Heart left ventricle (tissue), 16 donors: Measurements from ENCODE around the gene EFCC1. TPM values are rescaled to one million over a fixed set of nuclear protein-coding genes. Genes with fewer than 3 reads are reported as not detected.

Source experiments
- ATAC-seq, 4 donors: fragments of 200-7000 bp; cut with Tn5 transposase; one replicate each; pipeline ENCODE4 v1.9.1; 2020 to 2022; ENCODE audit warnings: moderate library complexity in 4 of 4, mild to moderate bottlenecking in 3 of 4, moderate number of reproducible peaks in 1 of 4
- DNase-seq, 5 donors: peaks; one replicate each; pipeline ENCODE4 v3.0.0-alpha.2; 2020
- H3K27ac ChIP-seq, 12 donors: fragments of 200-600 bp; sonication (generic) in 4 of 12; one replicate each; pipeline versions ENCODE4 v1.5.0 to v1.8.0; 2016 to 2022; ENCODE audit warnings: mild to moderate bottlenecking in 2 of 12
- H3K27me3 ChIP-seq, 9 donors: fragments of 200-600 bp; sonication (generic) in 2 of 9; one replicate each; pipeline versions ENCODE4 v1.5.1 to v1.8.0; 2016 to 2022; ENCODE audit warnings: mild to moderate bottlenecking in 3 of 9
- H3K36me3 ChIP-seq, 9 donors: fragments of 200-600 bp; sonication (generic) in 2 of 9; one replicate each; pipeline versions ENCODE4 v1.5.0 to v1.8.0; 2018 to 2022; ENCODE audit warnings: mild to moderate bottlenecking in 2 of 9
- H3K4me1 ChIP-seq, 12 donors: fragments of 200-600 bp; sonication (generic) in 4 of 12; one replicate each; pipeline versions ENCODE4 v1.5.0 to v1.8.0; 2016 to 2022; ENCODE audit warnings: mild to moderate bottlenecking in 3 of 12
- H3K4me3 ChIP-seq, 12 donors: fragments of 200-600 bp; sonication (generic) in 4 of 12; one replicate each; pipeline versions ENCODE4 v1.5.0 to v1.8.0; 2017 to 2022; ENCODE audit warnings: mild to moderate bottlenecking in 9 of 12, moderate library complexity in 4 of 12
- H3K9me3 ChIP-seq, 12 donors: fragments of 200-600 bp; sonication (generic) in 4 of 12; one replicate each; pipeline versions ENCODE4 v1.5.0 to v1.8.0; 2016 to 2022; ENCODE audit warnings: mild to moderate bottlenecking in 1 of 12
- CTCF ChIP-seq, 12 donors: fragments of 200-600 bp; sonication (generic) in 4 of 12; IDR thresholded peaks; one replicate each; pipeline versions ENCODE4 v1.5.0 to v1.8.0; 2018 to 2022; ENCODE audit warnings: antibody characterized with exemption in 12 of 12, mild to moderate bottlenecking in 5 of 12
- POLR2A ChIP-seq, 2 donors: fragments of 450-650 bp; IDR thresholded peaks; one replicate each; pipeline ENCODE4 v1.6.1; 2017; ENCODE audit warnings: antibody characterized with exemption in 2 of 2, mild to moderate bottlenecking in 2 of 2, moderate library complexity in 2 of 2
- WGBS, 4 donors: extraction: QIAGEN DNeasy Blood & Tissue Kit in 2 of 4; methylation state at CpG; one replicate each; pipeline versions ENCODE4 v1.1.5 to v1.1.7; 2013 to 2018; 5-methylcytosine and 5-hydroxymethylcytosine counted together
- intact Hi-C, 10 donors: fragments of 100-400 bp; cut with DNase I; formaldehyde crosslinking; loops; one replicate each; pipeline versions ENCODE4 v1.11.1 to v1.14.2; 2022
- polyA plus RNA-seq, 2 donors: library from polyadenylated mRNA; stranded (reverse); fragments of 200-250 nt; gene quantifications; one replicate each; pipeline ENCODE4 v1.2.3, GENCODE V29; 2013
- total RNA-seq, 9 donors: library from RNA; depleted of rRNA in 2 of 9; stranded (reverse); fragments of >200 nt in 2 of 9; fragmentation: NEBNext Ultra II Directional in 3 of 9; extraction: Animal tissue kit (Norgen Biotek cat#: 25700) in 3 of 9; gene quantifications; one replicate each; pipeline versions ENCODE4 v1.1.0 to v1.2.4, GENCODE V29; 2016 to 2023
- donor health status: ischemic (EF 13 %, LVEDD 7.1; RV severe dilation, severe dysfunction).
- donor health status: healthy with polysubstance abuse.
- donor health status: DM: no; HTN: yes; CAD: no.
- donor health status: DM: no; HTN: no; CAD: no.
- donor health status: ischemic (EF 25% LVEDD 6.9; RV normal size, moderate dysfunction).
- donor health status: ischemic (EF 25% LVEDD 5.7; RV mildly dilated, moderate dysfunction).
- donor health status: healthy.
- donor health status: DM: yes; HTN: yes; CAD: no.
- donor health status: ischemic (EF 35%, LVEDD 5.7; RV mildly dilated, moderate dysfunction).
- donor health status: nonischemic (EF 11% LVEDD 7.7; RV severe dilation, severe dysfunction).
- donor health status: DM: yes; HTN: yes; CAD: no.
- donor health status: PGD.
- donor health status: ischemic (EF 29% LVEDD 5.4; RV normal size, mild dysfunction).
- donor health status: nonischemic (EF 23%, LVEDD 6.1; RV moderate dilation, normal function).

EFCC1 gene
- total and polyA plus RNA-seq, 11 donors: 0.60 to 2.5 (median 1.5) TPM

DNA sequence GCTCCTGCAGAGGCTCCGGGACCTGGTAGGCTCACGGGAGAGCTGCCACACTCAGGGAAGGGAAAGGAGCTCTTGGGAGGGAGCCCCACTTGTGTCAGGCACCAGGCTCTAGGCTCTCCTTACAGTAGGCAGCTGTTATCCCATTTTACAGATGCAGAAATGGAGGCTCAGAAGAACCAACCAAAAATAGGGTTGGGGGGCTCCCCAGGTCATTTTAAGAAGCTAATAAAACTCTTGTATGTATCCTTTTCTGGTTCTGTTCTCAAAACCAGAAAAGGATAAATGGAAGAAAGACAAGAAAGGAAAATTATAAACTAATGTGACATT lies 36.0 kb downstream of the EFCC1 start:
- WGBS, 4 donors: 1 to 100% (median 52%) methylated on average over 2 of the region's 2 CpGs
- ATAC-seq (no peak), DNase-seq (peak in 1 of 5 donors; percentile 7)
- Histone ChIP-seq H3K36me3 (peaks cover 0 to 23% (median 0%) of the 10 kb centered on the region in 9 donors), H3K27ac (no peak overlapping the region), H3K4me3 (no peak overlapping the region), H3K9me3 (peaks cover 0 to 6% (median 0%) of the 10 kb centered on the region in 12 donors), H3K27me3 (no peaks in the 10 kb centered on the region), H3K4me1 (peaks cover 0 to 6% (median 0%) of the 10 kb centered on the region in 12 donors)
- TF ChIP-seq POLR2A (IDR thresholded peaks at IDR 0.05) (no peak), CTCF (IDR thresholded peaks at IDR 0.05) (no peak)
- intact Hi-C loops: loop anchor here in 2 of 10 donors (5.0 to 10.0 kb wide), 2 partner anchors 52 to 60 kb away; no protein-coding TSS in a partner anchor

GRCh38 chr3:129038121-129038855 lies 37.2 kb downstream of the EFCC1 start:
- H3K27ac ChIP-seq: no peak overlapping the region
- H3K27me3 ChIP-seq: no peaks in the 10 kb centered on the region
- H3K36me3 ChIP-seq: peaks cover 0 to 19% (median 0%) of the 10 kb centered on the region in 9 donors
- whole genome bisulfite sequencing, 4 donors: 86 to 88% (median 87%) methylated on average over 10 of the region's 10 CpGs
- H3K4me1 ChIP-seq: no peaks in the 10 kb centered on the region
- ATAC-seq: no peak
- TF ChIP-seq CTCF (IDR thresholded peaks at IDR 0.05) (no peak), POLR2A (IDR thresholded peaks at IDR 0.05) (no peak)
- H3K4me3 ChIP-seq: no peak overlapping the region
- DNase-seq: peak in 1 of 5 donors; percentile 3
- H3K9me3 ChIP-seq: peaks cover 0 to 8% (median 0%) of the 10 kb centered on the region in 12 donors
- intact Hi-C loops: loop anchor here in 2 of 10 donors (5.0 to 10.0 kb wide), 2 partner anchors 53 to 61 kb away; no protein-coding TSS in a partner anchor

- Histone ChIP-seq H3K4me3 (no peak overlapping the region), H3K27ac (no peak overlapping the region), H3K36me3 (peaks cover 0 to 19% (median 0%) of the 10 kb centered on the region in 9 donors), H3K27me3 (no peaks in the 10 kb centered on the region), H3K9me3 (peaks cover 0 to 18% (median 0%) of the 10 kb centered on the region in 12 donors), H3K4me1 (no peaks in the 10 kb centered on the region)
- TF ChIP-seq CTCF (IDR thresholded peaks at IDR 0.05) (no peak), POLR2A (IDR thresholded peaks at IDR 0.05) (no peak)
- ATAC-seq: peak in 3 of 4 donors; percentile 56 to 63 (median 56)
- WGBS, 4 donors: 62 to 81% (median 77%) methylated on average over 9 to 14 of the region's 14 CpGs
- DNase-seq: peak in 3 of 5 donors; percentile 52 to 83 (median 69)
- intact Hi-C loops: loop anchor here in 2 of 10 donors (5.0 to 10.0 kb wide), 2 partner anchors 55 to 62 kb away; no protein-coding TSS in a partner anchor
Observed at GRCh38 chr3:129039271-129040038, 38.4 kb downstream of the EFCC1 start.

GRCh38 chr3:129040039-129040336 lies 38.9 kb downstream of the EFCC1 start:
- Histone ChIP-seq H3K4me1 (no peaks in the 10 kb centered on the region), H3K4me3 (no peak overlapping the region), H3K36me3 (peaks cover 0 to 19% (median 0%) of the 10 kb centered on the region in 9 donors), H3K27me3 (no peaks in the 10 kb centered on the region), H3K27ac (no peak overlapping the region), H3K9me3 (peaks cover 0 to 24% (median 0%) of the 10 kb centered on the region in 12 donors)
- TF ChIP-seq CTCF (IDR thresholded peaks at IDR 0.05) (no peak), POLR2A (IDR thresholded peaks at IDR 0.05) (no peak)
- intact Hi-C loops: no loop called here
- DNase-seq: peak in 1 of 5 donors; percentile 11
- 78 to 87% (median 84%) methylated on average over 3 of the region's 3 CpGs for WGBS, 4 donors
- no peak for ATAC-seq
